PC-3 (cell line): ENCODE data around the gene TAF1A. TPM values are rescaled to one million over a fixed set of nuclear protein-coding genes. Genes with fewer than 3 reads are reported as not detected.

Experiments
- ATAC-seq: fragments of 200-7000 bp; cut with Tn5 transposase; 2 replicates; pipeline ENCODE4 v1.9.1; 2020; ENCODE audit warnings: mild to moderate bottlenecking, moderate library complexity
- BruUV-seq: library from RNA; stranded (reverse); fragments of 400-500 nt; replicated peaks from 2 replicates; lab custom pipeline; 2021; lab: Mats Ljungman, UMichigan
- CTCF ChIA-PET: fragments of 300-600 bp; sonication (Branson Sonifier 250); formaldehyde crosslinking; loops from one replicate; lab custom pipeline; 2022; ENCODE audit warnings: antibody characterized with exemption; lab: Charles Lee
- POLR2A ChIA-PET: fragments of 300-600 bp; sonication (Branson Sonifier 250); formaldehyde crosslinking; loops from one replicate; lab custom pipeline; 2022; ENCODE audit warnings: antibody characterized with exemption; ENCODE audit not compliant: unreplicated experiment; lab: Charles Lee
- DNase-seq: peaks from one replicate; pipeline ENCODE4 v3.0.0-alpha.2; 2015
- H2AFZ ChIP-seq: fragments of 300-600 bp; sonication (generic); 2 replicates; pipeline ENCODE4 v1.6.0; 2016; ENCODE audit warnings: antibody characterized with exemption, low read length
- H3F3A ChIP-seq: fragments of 300-600 bp; sonication (generic); one replicate; pipeline ENCODE4 v1.6.0; 2017; ENCODE audit warnings: antibody characterized with exemption, low read length, control low read depth, mild to moderate bottlenecking; ENCODE audit not compliant: unreplicated experiment
- H3K27ac ChIP-seq: fragments of 300-600 bp; sonication (generic); 2 replicates; pipeline ENCODE4 v1.5.1; 2016; ENCODE audit warnings: mild to moderate bottlenecking, low read length
- H3K27me3 ChIP-seq: fragments of 300-600 bp; sonication (generic); 2 replicates; pipeline ENCODE4 v1.6.1; 2016; ENCODE audit warnings: low read length, mixed read lengths
- H3K36me3 ChIP-seq: fragments of 300-600 bp; sonication (generic); 2 replicates; pipeline ENCODE4 v1.6.1; 2016; ENCODE audit warnings: low read depth, mixed run types, low read length, mixed read lengths
- H3K4me1 ChIP-seq: fragments of 300-600 bp; sonication (generic); 2 replicates; pipeline ENCODE4 v1.5.1; 2016; ENCODE audit warnings: low read length; ENCODE audit not compliant: insufficient read depth
- H3K4me2 ChIP-seq: fragments of 300-600 bp; sonication (generic); 2 replicates; pipeline ENCODE4 v1.6.0; 2016; ENCODE audit warnings: low read length
- H3K4me3 ChIP-seq: fragments of 300-600 bp; sonication (generic); 2 replicates; pipeline ENCODE4 v1.5.1; 2016; ENCODE audit warnings: mild to moderate bottlenecking, low read length, mixed read lengths
- H3K79me2 ChIP-seq: fragments of 300-600 bp; sonication (generic); 2 replicates; pipeline ENCODE4 v1.6.1; 2017; ENCODE audit warnings: low read length, mixed read lengths
- H3K9ac ChIP-seq: fragments of 300-600 bp; sonication (generic); 2 replicates; pipeline ENCODE4 v1.6.0; 2016; ENCODE audit warnings: mild to moderate bottlenecking, low read length
- H3K9me2 ChIP-seq: fragments of 300-600 bp; sonication (generic); replicated peaks from 2 replicates; pipeline ENCODE4 v1.6.1; 2016; ENCODE audit warnings: mixed run types, low read length, mixed read lengths
- H3K9me3 ChIP-seq: fragments of 300-600 bp; sonication (generic); 2 replicates; pipeline ENCODE4 v1.6.1; 2016; ENCODE audit warnings: low read length, mixed read lengths
- H4K20me1 ChIP-seq: fragments of 300-600 bp; sonication (generic); 2 replicates; pipeline ENCODE4 v1.6.1; 2016; ENCODE audit warnings: low read length, mixed read lengths
- CTCF ChIP-seq: fragments of 300-600 bp; sonication (generic); conservative IDR thresholded peaks from 2 replicates; pipeline ENCODE4 v1.5.1; 2017; ENCODE audit warnings: antibody characterized with exemption, low read depth, mild to moderate bottlenecking, low read length
- EZH2 ChIP-seq: fragments of 300-600 bp; sonication (generic); IDR thresholded peaks from one replicate; pipeline ENCODE4 v1.6.1; 2017; ENCODE audit warnings: antibody characterized with exemption, mild to moderate bottlenecking, low read length; ENCODE audit not compliant: unreplicated experiment
- EZH2phosphoT487 ChIP-seq: fragments of 300-600 bp; sonication (generic); IDR thresholded peaks from 2 replicates; pipeline ENCODE4 v1.6.1; 2018; ENCODE audit warnings: mild to moderate bottlenecking, antibody characterized with exemption, low read length, borderline replicate concordance
- intact Hi-C: fragments of 100-400 bp; cut with micrococcal nuclease; formaldehyde crosslinking; loops from 2 replicates; pipeline ENCODE4 v1.9.0; 2023
- total RNA-seq: library from RNA; depleted of rRNA; stranded (reverse); fragments of >200 nt; gene quantifications from 2 replicates; pipeline ENCODE4 v1.2.3, GENCODE V29; 2014

Gene TAF1A
- total RNA-seq, 1 experiment from 2014 or later, result 27.9 TPM

GRCh38 chr1:222582099-222582774 lies 7.5 kb downstream of the TAF1A start:
- Histone ChIP-seq H3K79me2 (peaks cover 78% of the 10 kb centered on the region), H3K27ac (peak overlapping the region; percentile 35), H2AFZ (no peak overlapping the region), H3K4me3 (peak overlapping the region; percentile 13), H3K9ac (no peak overlapping the region), H4K20me1 (0 out of 2 replicates have a peak, but pooled peaks cover 6% of the 10 kb centered on the region), H3K9me2 (no peaks in the 10 kb centered on the region), H3K36me3 (peaks cover 65% of the 10 kb centered on the region), H3K4me2 (peak overlapping the region; percentile 51), H3K9me3 (no peaks in the 10 kb centered on the region), H3K27me3 (no peaks in the 10 kb centered on the region), H3F3A (peaks cover 7% of the 10 kb centered on the region), H3K4me1 (peaks cover 39% of the 10 kb centered on the region)
- peak; percentile 91 for ATAC-seq
- POLR2A ChIA-PET, result interaction anchor here (0.6 to 0.7 kb wide), 2 partner anchors 52 to 63 kb away, joined by 3 to 4 read pairs; no protein-coding TSS in a partner anchor
- DNase-seq, result peak; percentile 97
- TF ChIP-seq EZH2 (no peak), EZH2phosphoT487 (no peak), CTCF (no peak)
- intact Hi-C loops, result loop anchor here (1.0 to 2.0 kb wide), 4 partner anchors 18 to 63 kb away; no protein-coding TSS in a partner anchor
- CTCF ChIA-PET, result interaction anchor here (0.6 to 1.9 kb wide), 2 partner anchors 52 to 132 kb away, joined by 5 to 7 read pairs; no protein-coding TSS in a partner anchor
- TSS peak; percentile 82 for BruUV-seq

GRCh38 chr1:222579316-222579715 lies 10.4 kb downstream of the TAF1A start:
- Histone ChIP-seq H4K20me1 (0 out of 2 replicates have a peak, but pooled peaks cover 6% of the 10 kb centered on the region), H3K9me2 (no peaks in the 10 kb centered on the region), H3K27ac (no peak overlapping the region), H2AFZ (no peak overlapping the region), H3K4me2 (no peak overlapping the region), H3K9me3 (no peaks in the 10 kb centered on the region), H3K27me3 (no peaks in the 10 kb centered on the region), H3K9ac (no peak overlapping the region), H3K36me3 (peaks cover 71% of the 10 kb centered on the region), H3K4me1 (peaks cover 23% of the 10 kb centered on the region), H3K79me2 (peaks cover 53% of the 10 kb centered on the region), H3K4me3 (no peak overlapping the region), H3F3A (peaks cover 7% of the 10 kb centered on the region)
- ChIA-PET CTCF (no interaction called here), POLR2A (no interaction called here)
- intact Hi-C loops, result loop anchor here (5.0 kb wide), 1 partner anchor 682 kb away; no protein-coding TSS in a partner anchor
- no TSS peak for BruUV-seq
- TF ChIP-seq EZH2phosphoT487, result no peak
- TF ChIP-seq CTCF, result no peak
- no peak for TF ChIP-seq EZH2
- DNase-seq (no peak), ATAC-seq (no peak)

- CTCF ChIA-PET, result no interaction called here
These were observed 18.9 kb downstream of the TAF1A start for GRCh38 chr1:222570837-222571236.

More at GRCh38 chr1:222570837-222571236, 18.9 kb downstream of the TAF1A start:
- no peak for ATAC-seq
- H3K27ac ChIP-seq, result no peak overlapping the region
- no peak overlapping the region for H3K4me3 ChIP-seq
- H3K79me2 ChIP-seq, result peaks cover 15% of the 10 kb centered on the region; the same call in 1 of the 2 replicates
- DNase-seq, result no peak
- H4K20me1 ChIP-seq, result no peaks in the 10 kb centered on the region
- POLR2A ChIA-PET, result no interaction called here
- no peaks in the 10 kb centered on the region for H3K4me1 ChIP-seq
- BruUV-seq, result no TSS peak
- TF ChIP-seq CTCF (no peak), EZH2 (no peak), EZH2phosphoT487 (no peak)
- no peak overlapping the region for H3K4me2 ChIP-seq
- no peaks in the 10 kb centered on the region for H3F3A ChIP-seq
- H3K27me3 ChIP-seq, result no peaks in the 10 kb centered on the region
- intact Hi-C loops, result no loop called here
- no peaks in the 10 kb centered on the region for H3K9me3 ChIP-seq
- H3K9me2 ChIP-seq, result no peaks in the 10 kb centered on the region
- no peak overlapping the region for H3K9ac ChIP-seq
- H3K36me3 ChIP-seq, result peaks cover 80% of the 10 kb centered on the region
- no peak overlapping the region for H2AFZ ChIP-seq
